Kidney (tissue), 14 donors: ENCODE measurements around the gene FBXL4. TPM values are rescaled to one million over a fixed set of nuclear protein-coding genes. Genes with fewer than 3 reads are reported as not detected.

Experiments used
- DNase-seq, 5 donors: peaks; one replicate each; pipeline ENCODE4 v3.0.0-alpha.2; 2013 to 2020
- FAIRE-seq: peaks from 2 replicates; lab custom pipeline; 2012; peaks lifted over from hg19 to GRCh38; lab: Jason Lieb, UNC
- H3K27ac ChIP-seq, 2 donors: one replicate each; pipeline ENCODE4 v1.7.0; 2013; ENCODE audit warnings: low read depth in 2 of 2, low read length in 2 of 2, inconsistent platforms in 1 of 2
- H3K27me3 ChIP-seq: one replicate; pipeline ENCODE4 v1.7.1; 2013; ENCODE audit warnings: low read length, inconsistent platforms; ENCODE audit not compliant: control insufficient read depth, insufficient read depth
- H3K36me3 ChIP-seq, 3 donors: one replicate each; pipeline versions ENCODE4 v1.7.0 to v1.7.1; 2013; ENCODE audit warnings: low read length in 3 of 3, control low read depth in 1 of 3, inconsistent platforms in 1 of 3; ENCODE audit not compliant: insufficient read depth in 3 of 3, control insufficient read depth in 2 of 3
- H3K4me1 ChIP-seq, 3 donors: one replicate each; pipeline versions ENCODE4 v1.7.0 to v1.7.1; 2013; ENCODE audit warnings: low read length in 3 of 3, inconsistent platforms in 1 of 3, low read depth in 1 of 3; ENCODE audit not compliant: control insufficient read depth in 2 of 3, insufficient read depth in 2 of 3
- H3K4me3 ChIP-seq, 3 donors: one replicate each; pipeline versions ENCODE4 v1.7.0 to v1.8.1; 2013; ENCODE audit warnings: low read length in 3 of 3, control low read depth in 1 of 3, inconsistent platforms in 1 of 3
- H3K9ac ChIP-seq, 3 donors: one replicate each; pipeline versions ENCODE4 v1.7.0 to v1.7.1; 2013; ENCODE audit warnings: low read length in 3 of 3, control low read depth in 1 of 3, inconsistent platforms in 1 of 3
- H3K9me3 ChIP-seq, 3 donors: one replicate each; pipeline versions ENCODE4 v1.7.0 to v1.7.1; 2013; ENCODE audit warnings: low read length in 3 of 3, control low read depth in 1 of 3, inconsistent platforms in 1 of 3; ENCODE audit not compliant: control insufficient read depth in 2 of 3, insufficient read depth in 1 of 3
- CTCF ChIP-seq: IDR thresholded peaks from 3 replicates; pipeline ENCODE4 v1.5.1; 2012; ENCODE audit warnings: mild to moderate bottlenecking, moderate library complexity, borderline replicate concordance; ENCODE audit not compliant: insufficient read depth; ENCODE audit errors: extremely low read depth
- intact Hi-C: fragments of 100-400 bp; cut with DNase I; formaldehyde crosslinking; loops from one replicate; pipeline ENCODE4 v1.11.1; 2022
- polyA plus RNA-seq: library from polyadenylated mRNA; stranded (reverse); fragments of 350-450 nt; fragmentation: Illumina TruSeq; extraction: RNeasy Lipid Tissue Mini Kit (QIAGEN cat#74804); gene quantifications from one replicate; pipeline ENCODE4 v1.2.3, GENCODE V29; 2014; ENCODE audit warnings: low read depth, low replicate concordance; ENCODE audit not compliant: insufficient read depth
- total RNA-seq: library from RNA; stranded (reverse); fragmentation: NEBNext Ultra II Directional; extraction: Animal tissue kit (Norgen Biotek cat#: 25700); gene quantifications from one replicate; pipeline ENCODE4 v1.2.1, GENCODE V29; 2021
- donor health status: control.
- donor health status: control.
- donor health status: control.
- donor health status: control.
- donor health status: control.
- donor health status: DM: yes; HTN: yes; CAD: no.
- donor health status: Normal renal cell carcinoma (clear cell type).

FBXL4 gene
- total and polyA plus RNA-seq, 2 donors from 2014 or later, result 7.6 to 25.8 TPM

DNA sequence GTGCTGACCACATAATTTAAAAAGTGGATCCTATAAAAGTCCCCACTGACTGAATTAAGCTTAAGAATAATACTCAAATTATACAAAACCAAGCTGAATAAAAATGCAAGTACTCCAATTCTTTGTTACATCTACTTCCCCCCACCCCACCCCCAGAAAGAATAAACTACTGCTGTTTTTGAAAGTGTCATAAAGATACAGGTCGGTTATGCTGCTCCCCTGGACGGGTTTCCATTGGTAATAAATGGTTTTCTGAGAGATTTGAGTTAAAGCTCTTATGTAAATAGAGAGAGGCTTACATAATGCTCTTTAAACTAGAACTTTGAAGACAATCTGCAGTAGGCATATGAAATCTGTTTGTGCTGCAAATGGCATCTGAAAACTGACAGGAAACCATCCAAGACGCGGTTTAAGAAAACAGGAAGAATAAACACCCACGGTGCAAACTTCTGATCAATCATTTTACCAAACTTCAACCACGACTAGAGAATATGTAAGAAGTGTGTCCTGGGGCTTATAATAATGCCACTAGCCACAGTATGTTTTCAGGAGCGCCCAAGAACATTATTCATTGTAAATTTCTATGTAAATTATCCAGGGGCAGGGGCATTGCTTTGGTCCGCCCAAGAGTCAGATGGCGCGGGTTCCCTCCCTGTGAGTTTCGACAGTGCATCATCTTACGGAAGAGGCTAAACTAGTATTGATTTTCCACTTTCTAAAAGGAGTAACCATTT, 124.2 kb downstream of the FBXL4 start:
- Histone ChIP-seq H3K9me3 (no peaks in the 10 kb centered on the region), H3K9ac (no peak overlapping the region), H3K27ac (no peak overlapping the region), H3K4me1 (no peaks in the 10 kb centered on the region), H3K27me3 (peaks cover 62% of the 10 kb centered on the region), H3K36me3 (no peaks in the 10 kb centered on the region), H3K4me3 (no peak overlapping the region)
- intact Hi-C loops, result no loop called here
- DNase-seq (peak in 1 of 5 donors; percentile 8), FAIRE-seq (no peak)
- no peak for TF ChIP-seq CTCF

DNA sequence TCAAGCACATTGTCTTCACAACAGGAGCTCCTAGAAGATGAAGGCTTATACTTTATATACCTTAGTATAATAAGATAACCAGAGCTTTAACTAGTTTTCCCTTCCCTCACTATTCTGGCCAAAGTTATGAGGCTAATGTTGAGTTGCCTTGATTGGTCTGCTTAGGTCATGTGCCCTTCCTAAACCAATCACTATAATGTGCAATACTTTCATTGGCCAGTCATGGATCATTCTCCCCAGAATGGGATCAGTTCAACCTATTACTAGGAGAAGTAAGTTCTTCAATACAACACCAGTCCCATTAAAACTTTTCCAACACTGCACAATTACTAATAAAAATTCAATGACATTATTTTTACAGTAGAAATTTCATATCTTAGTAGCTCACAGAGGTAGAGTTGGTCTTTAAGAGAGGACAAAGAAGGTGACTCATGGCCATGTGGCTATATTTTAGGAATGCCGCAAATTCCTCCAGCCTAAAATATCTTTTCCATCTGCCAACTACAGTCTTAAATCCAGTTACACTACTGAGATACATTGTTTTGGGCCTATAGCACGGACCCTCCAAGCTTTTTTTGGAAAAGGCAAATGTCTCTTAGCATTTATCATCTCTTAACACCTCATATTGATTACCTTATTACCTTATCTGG, 125.9 kb downstream of the FBXL4 start:
- H3K9ac ChIP-seq, result no peak overlapping the region
- H3K4me3 ChIP-seq, result no peak overlapping the region
- H3K27me3 ChIP-seq, result peaks cover 48% of the 10 kb centered on the region
- no peaks in the 10 kb centered on the region for H3K36me3 ChIP-seq
- TF ChIP-seq CTCF, result no peak
- peaks cover 0 to 5% (median 0%) of the 10 kb centered on the region in 3 donors for H3K9me3 ChIP-seq
- DNase-seq (no peak), FAIRE-seq (no peak)
- intact Hi-C loops, result no loop called here
- no peaks in the 10 kb centered on the region for H3K4me1 ChIP-seq
- no peak overlapping the region for H3K27ac ChIP-seq

Other genes starting within 250 kb of the FBXL4 start
- not detected for gene POU3F2, start 113.4 kb downstream of the FBXL4 start, total RNA-seq
- not detected for gene POU3F2, start 113.4 kb downstream of the FBXL4 start, polyA plus RNA-seq